ENCODE data around the gene HOXA4. TPM values are rescaled to one million over a fixed set of nuclear protein-coding genes. Genes with fewer than 3 reads are reported as not detected.

Gene HOXA4
- total and polyA plus RNA-seq, 11 donors = 0.23 to 2.6 (median 0.82) TPM; not detected in 1

DNA sequence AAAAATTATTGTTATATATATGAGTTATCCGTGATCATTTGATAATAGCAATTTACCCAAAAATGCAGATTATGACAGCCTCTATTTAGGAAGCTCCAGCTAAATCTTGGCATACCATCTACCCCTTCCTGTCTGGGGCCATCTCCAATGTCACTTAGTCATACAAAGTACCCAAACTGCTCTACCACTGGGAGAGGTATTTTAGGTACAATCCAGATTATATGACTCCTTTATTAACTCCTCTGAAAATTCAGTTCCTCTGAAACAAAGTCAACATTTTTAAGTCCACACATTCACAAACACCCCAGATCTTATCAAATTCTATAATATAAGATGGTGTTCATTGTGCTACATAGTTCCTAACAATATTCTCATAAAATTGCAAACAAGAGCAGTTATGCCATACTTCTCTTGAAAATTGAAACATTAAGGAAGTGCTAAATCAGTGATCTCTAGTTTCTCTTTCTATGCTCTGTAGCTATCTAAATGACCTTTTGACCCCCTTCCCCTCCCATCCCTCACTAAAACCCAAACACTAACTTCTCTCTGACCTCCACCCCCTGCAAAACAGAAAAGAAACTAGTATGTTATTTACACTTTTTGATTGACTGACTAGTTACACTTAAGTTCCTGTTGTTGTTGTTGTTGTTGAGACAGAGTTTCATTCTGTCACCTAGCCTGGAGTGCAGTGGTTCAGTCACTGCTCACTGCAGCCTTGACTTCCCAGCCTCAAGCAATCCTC, 51.2 kb downstream of the HOXA4 start:
- WGBS, 4 donors = 86 to 96% (median 94%) methylated on average over 1 of the region's 1 CpG
- Histone ChIP-seq H3K27me3 (peaks cover 0 to 27% (median 0%) of the 10 kb centered on the region in 9 donors), H3K4me3 (no peak overlapping the region), H3K9me3 (peaks cover 0 to 10% (median 0%) of the 10 kb centered on the region in 12 donors), H3K36me3 (no peaks in the 10 kb centered on the region), H3K4me1 (peaks cover 0 to 6% (median 0%) of the 10 kb centered on the region in 12 donors), H3K27ac (peak overlapping the region in 1 of 12 donors; percentile 18)
- no peak for DNase-seq
- intact Hi-C loops (cut with DNase I) = loop anchor here in 1 of 10 donors (10.0 kb wide), 1 partner anchor 65 kb away; no protein-coding TSS in a partner anchor
- ATAC-seq = no peak
- TF ChIP-seq, protein P1, sequence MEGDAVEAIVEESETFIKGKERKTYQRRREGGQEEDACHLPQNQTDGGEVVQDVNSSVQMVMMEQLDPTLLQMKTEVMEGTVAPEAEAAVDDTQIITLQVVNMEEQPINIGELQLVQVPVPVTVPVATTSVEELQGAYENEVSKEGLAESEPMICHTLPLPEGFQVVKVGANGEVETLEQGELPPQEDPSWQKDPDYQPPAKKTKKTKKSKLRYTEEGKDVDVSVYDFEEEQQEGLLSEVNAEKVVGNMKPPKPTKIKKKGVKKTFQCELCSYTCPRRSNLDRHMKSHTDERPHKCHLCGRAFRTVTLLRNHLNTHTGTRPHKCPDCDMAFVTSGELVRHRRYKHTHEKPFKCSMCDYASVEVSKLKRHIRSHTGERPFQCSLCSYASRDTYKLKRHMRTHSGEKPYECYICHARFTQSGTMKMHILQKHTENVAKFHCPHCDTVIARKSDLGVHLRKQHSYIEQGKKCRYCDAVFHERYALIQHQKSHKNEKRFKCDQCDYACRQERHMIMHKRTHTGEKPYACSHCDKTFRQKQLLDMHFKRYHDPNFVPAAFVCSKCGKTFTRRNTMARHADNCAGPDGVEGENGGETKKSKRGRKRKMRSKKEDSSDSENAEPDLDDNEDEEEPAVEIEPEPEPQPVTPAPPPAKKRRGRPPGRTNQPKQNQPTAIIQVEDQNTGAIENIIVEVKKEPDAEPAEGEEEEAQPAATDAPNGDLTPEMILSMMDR (IDR thresholded peaks at IDR 0.05) = no peak
- TF ChIP-seq POLR2A (IDR thresholded peaks at IDR 0.05) = no peak

DNA sequence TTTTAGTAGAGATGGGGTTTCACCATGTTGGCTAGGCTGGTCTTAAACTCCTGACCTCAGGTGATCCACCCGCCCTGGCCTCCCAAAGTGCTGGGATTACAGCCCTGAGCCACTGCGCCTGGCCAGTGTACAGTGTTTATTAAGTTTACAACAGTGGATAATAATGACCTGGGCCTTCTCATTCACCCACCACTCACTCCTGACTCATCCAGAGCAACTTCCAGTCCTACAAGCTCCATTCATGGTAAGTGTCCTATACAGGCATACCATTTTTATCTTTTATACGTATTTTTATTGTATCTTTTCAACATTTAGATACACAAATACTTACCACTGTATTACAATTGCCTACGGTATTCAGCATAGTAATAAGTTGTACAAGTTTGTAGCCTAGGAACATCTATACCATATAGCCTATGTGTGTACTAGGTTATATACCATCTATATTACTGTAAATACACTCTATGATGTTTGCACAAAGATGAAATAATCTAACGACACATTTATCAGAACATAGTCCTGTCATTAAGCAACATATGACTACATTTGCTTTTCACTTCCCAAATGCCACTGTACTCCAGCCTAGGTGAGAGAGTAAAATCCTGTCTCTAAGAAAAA, 51.8 kb downstream of the HOXA4 start:
- DNase-seq (no peak), ATAC-seq (no peak)
- H3K27me3 ChIP-seq = peaks cover 0 to 29% (median 0%) of the 10 kb centered on the region in 9 donors
- intact Hi-C loops (cut with DNase I) = loop anchor here in 1 of 10 donors (10.0 kb wide), 1 partner anchor 64 kb away; no protein-coding TSS in a partner anchor
- no peak overlapping the region for H3K4me3 ChIP-seq
- no peaks in the 10 kb centered on the region for H3K36me3 ChIP-seq
- WGBS, 4 donors = 90 to 95% (median 91%) methylated on average over 5 of the region's 5 CpGs
- peak overlapping the region in 1 of 12 donors; percentile 18 for H3K27ac ChIP-seq
- TF ChIP-seq, protein P1 (IDR thresholded peaks at IDR 0.05) = no peak
- TF ChIP-seq POLR2A (IDR thresholded peaks at IDR 0.05) = no peak
- peaks cover 0 to 10% (median 0%) of the 10 kb centered on the region in 12 donors for H3K9me3 ChIP-seq
- peaks cover 0 to 6% (median 0%) of the 10 kb centered on the region in 12 donors for H3K4me1 ChIP-seq

MicroRNA genes within 50 kb of the gene (microRNA counts, 767-probe panel; counts per million panel counts)
- 1,208 to 1,798 counts per million in 2 donors for microRNA hsa-miR-196b-5p

Small RNA genes lying within 50 kb of the gene (microRNA-seq; reads per million reads assigned to microRNA genes)
- gene MIR196B = 6.9 to 25.3 (median 11.5) reads per million in 4 donors

Other genes with a start within 250 kb of the HOXA4 start
- gene HOXA1, start 34.8 kb downstream of the HOXA4 start, total RNA-seq = under 1 TPM in 3 of 9 donors, not detected in 6; 0.12 to 0.66 (median 0.59) TPM
- under 1 TPM in 1 of 2 donors, not detected in 1; 0.07 TPM for gene HOXA1, start 34.8 kb downstream of the HOXA4 start, polyA plus RNA-seq
- under 1 TPM in 2 of 9 donors, not detected in 7; 0.14 to 0.57 TPM for gene HOXA2, start 28.1 kb downstream of the HOXA4 start, total RNA-seq
- under 1 TPM in 1 of 2 donors, not detected in 1; 0.03 TPM for gene HOXA2, start 28.1 kb downstream of the HOXA4 start, polyA plus RNA-seq
- 1 to 10 TPM in 1 of 9 donors, under 1 TPM in 2, not detected in 6; 0.28 to 2.8 (median 0.44) TPM for gene HOXA5, start 12.9 kb upstream of the HOXA4 start, total RNA-seq
- under 1 TPM in 1 of 2 donors, not detected in 1; 0.07 TPM for gene HOXA5, start 12.9 kb upstream of the HOXA4 start, polyA plus RNA-seq
- gene HOXA6, start 17.0 kb upstream of the HOXA4 start, total RNA-seq = not detected
- gene HOXA6, start 17.0 kb upstream of the HOXA4 start, polyA plus RNA-seq = not detected
- gene HOXA3, start 21.8 kb upstream of the HOXA4 start, total RNA-seq = 1 to 10 TPM in 3 of 9 donors, under 1 TPM in 4, not detected in 2; 0.19 to 3.1 (median 0.67) TPM
- under 1 TPM; 0.07 to 0.11 TPM for gene HOXA3, start 21.8 kb upstream of the HOXA4 start, polyA plus RNA-seq
- gene HOXA7, start 25.9 kb upstream of the HOXA4 start, total RNA-seq = under 1 TPM in 1 of 9 donors, not detected in 8; 0.29 TPM
- gene HOXA7, start 25.9 kb upstream of the HOXA4 start, polyA plus RNA-seq = not detected
- under 1 TPM in 1 of 9 donors, not detected in 8; 0.29 TPM for gene HOXA9, start 34.8 kb upstream of the HOXA4 start, total RNA-seq
- not detected for gene HOXA9, start 34.8 kb upstream of the HOXA4 start, polyA plus RNA-seq
- under 1 TPM in 2 of 9 donors, not detected in 7; 0.18 to 0.36 TPM for gene HOXA10, start 43.6 kb upstream of the HOXA4 start, total RNA-seq
- under 1 TPM in 1 of 2 donors, not detected in 1; 0.06 TPM for gene HOXA10, start 43.6 kb upstream of the HOXA4 start, polyA plus RNA-seq
- gene HOXA11, start 54.5 kb upstream of the HOXA4 start, total RNA-seq = not detected
- gene HOXA11, start 54.5 kb upstream of the HOXA4 start, polyA plus RNA-seq = not detected
- gene HOXA13, start 69.3 kb upstream of the HOXA4 start, total RNA-seq = not detected
- not detected for gene HOXA13, start 69.3 kb upstream of the HOXA4 start, polyA plus RNA-seq
- not detected for gene EVX1, start 112.0 kb upstream of the HOXA4 start, total RNA-seq
- gene EVX1, start 112.0 kb upstream of the HOXA4 start, polyA plus RNA-seq = not detected